Stimulated activated CD8-positive, alpha-beta memory T cell treated with anti-CD3 and anti-CD28 coated beads, Interleukin-2, amount 100 ng/mL, for 48 hours (primary cell): ENCODE data around the gene UNK.

Experiments used
- DNase-seq, 2 donors: peaks; one replicate each; pipeline ENCODE4 v3.0.0-alpha.2; 2020; ENCODE audit warnings: low read depth in 2 of 2

UNK gene

GRCh38 chr17:75784473-75785015 is at the start of gene UNK:
UNK (plus strand) TSS chr17:75784806; CDS start chr17:75784881, 75 bp downstream.
- peak; percentile 88 to 91 for DNase-seq

- DNase-seq, result no peak
These were observed 48.3 kb upstream of the UNK start for GRCh38 chr17:75736173-75736835.

- DNase-seq, result no peak
These were observed 47.3 kb upstream of the UNK start for GRCh38 chr17:75737133-75737962.

- DNase-seq, result peak in 1 of 2 donors; percentile 31
These were observed 46.3 kb upstream of the UNK start for GRCh38 chr17:75738218-75738802.

GRCh38 chr17:75739174-75739573 is 45.4 kb upstream of the UNK start:
- no peak for DNase-seq

GRCh38 chr17:75739801-75740200 is 44.8 kb upstream of the UNK start:
- no peak for DNase-seq

- no peak for DNase-seq
These were observed 44.4 kb upstream of the UNK start for GRCh38 chr17:75740215-75740614.

- no peak for DNase-seq
These were observed 44.0 kb upstream of the UNK start for GRCh38 chr17:75740631-75741077.

GRCh38 chr17:75742337-75742736 is 42.3 kb upstream of the UNK start:
- no peak for DNase-seq

- no peak for DNase-seq
These were observed 40.9 kb upstream of the UNK start for GRCh38 chr17:75743625-75744206.

- no peak for DNase-seq
These were observed 35.9 kb upstream of the UNK start for GRCh38 chr17:75748706-75749105.

GRCh38 chr17:75749545-75750389 is 34.8 kb upstream of the UNK start:
- peak; percentile 85 to 86 for DNase-seq

- no peak for DNase-seq
These were observed 33.8 kb upstream of the UNK start for GRCh38 chr17:75750661-75751423.

- no peak for DNase-seq
These were observed 32.8 kb upstream of the UNK start for GRCh38 chr17:75751676-75752404.

GRCh38 chr17:75752405-75752709 is 32.2 kb upstream of the UNK start:
- no peak for DNase-seq

- no peak for DNase-seq
These were observed 31.6 kb upstream of the UNK start for GRCh38 chr17:75752802-75753513.

- peak; percentile 64 to 68 for DNase-seq
These were observed 30.9 kb upstream of the UNK start for GRCh38 chr17:75753514-75754377.
